GM12872 (cell line): ENCODE results near the gene IPO8.

Experiments
- TF ChIP-seq, protein P1 (sequence below): IDR thresholded peaks from 3 replicates; pipeline ENCODE4 v1.5.1; 2011; ENCODE audit warnings: low read depth, mild to moderate bottlenecking, low read length, moderate library complexity; ENCODE audit not compliant: insufficient read depth

Gene IPO8

DNA sequence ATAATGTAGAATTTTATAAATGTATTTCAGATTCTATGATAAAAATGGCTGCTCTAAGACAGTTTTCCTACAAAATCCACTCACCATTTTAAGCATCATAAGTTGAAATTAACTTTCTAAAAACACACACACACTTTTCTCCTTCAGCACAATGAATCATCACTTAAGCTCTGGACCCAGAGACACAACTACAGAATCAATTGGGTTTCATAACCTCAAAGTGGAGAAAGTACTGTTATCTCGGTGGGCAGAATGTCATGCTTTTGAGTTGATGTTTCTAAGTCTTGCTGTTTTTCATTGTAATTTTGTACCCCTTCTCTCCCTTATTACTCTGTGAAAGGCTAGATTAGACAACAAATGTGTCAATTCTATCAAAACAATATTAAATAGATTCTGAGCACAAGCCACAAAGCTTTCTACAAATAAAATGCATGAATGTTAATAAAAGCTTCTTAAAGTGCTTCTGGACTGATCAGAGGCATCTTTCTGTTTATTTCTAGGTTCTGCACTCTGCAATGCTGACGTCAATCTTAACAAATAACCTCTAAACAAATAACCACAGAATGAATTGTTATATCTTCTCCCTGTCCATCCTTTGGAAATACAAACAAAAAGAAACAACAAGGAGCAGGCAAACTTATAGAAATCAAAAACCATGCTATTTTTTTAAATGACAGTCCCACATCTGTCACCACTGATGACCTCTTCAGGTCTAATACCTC, 8.2 kb downstream of the IPO8 start:
- TF ChIP-seq, protein P1, sequence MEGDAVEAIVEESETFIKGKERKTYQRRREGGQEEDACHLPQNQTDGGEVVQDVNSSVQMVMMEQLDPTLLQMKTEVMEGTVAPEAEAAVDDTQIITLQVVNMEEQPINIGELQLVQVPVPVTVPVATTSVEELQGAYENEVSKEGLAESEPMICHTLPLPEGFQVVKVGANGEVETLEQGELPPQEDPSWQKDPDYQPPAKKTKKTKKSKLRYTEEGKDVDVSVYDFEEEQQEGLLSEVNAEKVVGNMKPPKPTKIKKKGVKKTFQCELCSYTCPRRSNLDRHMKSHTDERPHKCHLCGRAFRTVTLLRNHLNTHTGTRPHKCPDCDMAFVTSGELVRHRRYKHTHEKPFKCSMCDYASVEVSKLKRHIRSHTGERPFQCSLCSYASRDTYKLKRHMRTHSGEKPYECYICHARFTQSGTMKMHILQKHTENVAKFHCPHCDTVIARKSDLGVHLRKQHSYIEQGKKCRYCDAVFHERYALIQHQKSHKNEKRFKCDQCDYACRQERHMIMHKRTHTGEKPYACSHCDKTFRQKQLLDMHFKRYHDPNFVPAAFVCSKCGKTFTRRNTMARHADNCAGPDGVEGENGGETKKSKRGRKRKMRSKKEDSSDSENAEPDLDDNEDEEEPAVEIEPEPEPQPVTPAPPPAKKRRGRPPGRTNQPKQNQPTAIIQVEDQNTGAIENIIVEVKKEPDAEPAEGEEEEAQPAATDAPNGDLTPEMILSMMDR: no peak

DNA sequence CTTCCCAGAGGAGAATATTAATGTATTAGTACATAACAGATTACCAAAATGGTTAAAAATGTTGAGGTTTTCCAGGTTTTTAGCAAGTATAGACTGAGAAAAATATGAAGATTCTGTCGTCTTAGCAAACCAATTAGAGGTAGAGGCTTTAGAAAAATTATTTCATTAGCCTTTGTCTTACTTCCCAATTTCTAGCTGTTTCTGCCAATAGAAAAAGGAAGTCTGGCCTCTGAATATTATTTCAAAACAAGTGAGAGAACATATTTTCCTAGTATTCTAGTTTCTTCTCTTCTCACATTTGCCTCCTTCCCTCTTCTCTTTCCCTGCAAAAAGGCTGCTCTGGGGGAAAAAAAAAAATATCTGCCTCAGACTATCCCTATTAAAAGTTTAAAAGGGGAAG, 16.4 kb downstream of the IPO8 start:
- TF ChIP-seq, protein P1: no peak

DNA sequence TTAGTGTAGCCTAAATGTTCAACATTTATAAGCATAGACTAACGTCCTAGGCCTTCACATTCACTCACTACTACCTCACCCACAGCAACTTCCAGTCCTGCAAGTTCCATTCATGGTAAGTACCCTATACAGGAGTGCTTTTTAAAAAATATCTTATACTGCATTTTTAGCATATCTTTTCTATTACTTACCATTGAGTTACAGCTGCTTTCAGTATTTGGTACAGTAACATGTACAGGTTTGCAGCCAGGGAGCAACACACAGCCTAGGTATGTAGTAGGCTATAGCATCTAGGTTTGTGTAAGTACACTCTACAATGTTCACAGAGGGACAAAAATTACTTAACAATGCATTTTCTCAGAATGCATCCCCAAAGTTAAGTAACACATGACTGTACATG, 17.4 kb downstream of the IPO8 start:
- TF ChIP-seq, protein P1: no peak

DNA sequence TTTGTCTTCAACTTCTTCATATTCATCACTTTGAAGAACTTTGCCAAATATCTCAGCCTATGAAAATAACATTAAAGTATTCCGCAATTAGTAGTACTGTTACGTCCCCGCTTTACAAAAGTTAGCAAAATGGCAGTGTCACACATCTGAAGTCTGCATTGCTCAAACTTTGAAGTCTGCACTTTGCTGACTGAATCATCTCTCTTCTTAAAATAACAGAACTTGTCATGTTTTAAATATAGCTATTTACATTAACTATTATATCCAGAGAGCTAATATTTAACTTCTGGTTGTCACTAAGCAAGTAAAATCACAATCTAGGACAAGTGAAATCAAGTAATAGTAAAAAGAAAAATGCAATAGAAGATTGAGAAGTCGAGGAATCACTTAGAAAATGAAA, 34.5 kb downstream of the IPO8 start:
- TF ChIP-seq, protein P1: no peak

DNA sequence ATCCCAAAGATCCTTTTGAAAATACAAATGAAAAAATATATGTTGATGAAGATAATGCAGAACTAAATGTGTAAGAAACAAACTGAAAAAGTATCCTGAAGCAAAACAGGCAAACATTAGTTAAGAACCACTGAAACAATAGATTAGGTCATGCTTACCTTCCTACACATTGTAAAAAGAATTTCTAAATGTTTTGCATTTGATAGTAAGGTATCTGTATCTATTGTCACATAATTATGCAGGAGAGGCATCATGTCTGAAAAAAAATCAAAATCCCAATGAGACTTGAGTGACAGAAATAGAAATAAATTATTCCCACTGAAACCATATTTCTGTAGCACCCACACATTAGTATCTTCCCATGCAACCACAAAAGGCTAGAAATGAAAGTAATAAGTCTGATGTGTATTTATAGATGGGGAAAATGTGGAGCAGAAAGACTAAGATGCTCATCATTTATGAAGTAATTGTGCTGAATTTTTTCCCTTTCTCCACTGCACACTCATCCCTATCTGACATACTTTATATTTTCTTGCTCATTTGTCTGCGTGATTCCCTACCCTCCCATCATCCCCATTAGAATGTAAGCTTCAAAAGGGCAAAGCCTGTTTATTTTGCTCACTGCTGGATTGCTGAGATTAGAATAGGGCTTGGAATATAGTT, 43.5 kb downstream of the IPO8 start:
- TF ChIP-seq, protein P1: no peak

DNA sequence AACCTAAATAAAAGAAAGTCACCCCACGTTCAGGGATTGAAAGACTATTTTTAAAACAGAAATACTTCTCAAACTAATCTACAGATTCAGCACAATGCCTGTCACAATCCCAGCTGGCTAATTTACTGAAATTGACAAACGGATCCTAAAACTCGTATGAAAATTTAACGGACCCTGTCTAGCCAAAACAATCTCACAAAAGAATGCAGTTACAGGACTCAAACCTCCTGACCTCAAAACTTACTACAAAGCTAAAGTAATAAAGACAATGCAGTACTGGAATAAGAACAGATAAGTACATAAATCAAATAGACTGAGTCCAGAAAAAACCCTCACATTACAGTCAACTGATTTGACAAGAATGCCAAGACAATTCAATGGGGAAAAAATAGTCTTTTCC, 48.8 kb downstream of the IPO8 start:
- TF ChIP-seq, protein P1: no peak

DNA sequence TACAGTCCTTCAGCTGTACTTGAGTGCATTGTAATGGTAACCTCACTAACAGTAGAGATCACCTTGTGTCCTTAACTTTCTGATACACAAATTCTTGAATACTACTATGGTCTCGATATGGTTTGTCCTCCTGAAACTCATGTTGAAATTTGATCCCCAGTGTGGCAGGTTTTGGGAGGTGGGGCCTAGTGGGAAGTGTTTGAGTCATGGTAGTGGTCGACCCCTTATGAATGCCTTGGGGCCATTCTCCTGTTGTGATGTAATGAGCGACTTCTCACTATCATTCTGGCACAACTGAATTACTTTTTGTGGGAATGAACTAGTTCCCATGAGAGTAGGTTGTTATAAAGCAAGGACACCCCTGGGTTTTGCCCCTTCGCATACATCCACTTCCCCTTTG, 52.3 kb downstream of the IPO8 start:
- TF ChIP-seq, protein P1: no peak
